Heart left ventricle (tissue), 13 donors: Measurements from ENCODE around the gene NPHP4.

Experiments used
- CTCF ChIP-seq, 12 donors: fragments of 200-600 bp; sonication (generic) in 4 of 12; IDR thresholded peaks; one replicate each; pipeline versions ENCODE4 v1.5.0 to v1.8.0; 2018 to 2022; ENCODE audit warnings: antibody characterized with exemption in 12 of 12, mild to moderate bottlenecking in 5 of 12
- POLR2A ChIP-seq, 2 donors: fragments of 450-650 bp; IDR thresholded peaks; one replicate each; pipeline ENCODE4 v1.6.1; 2017; ENCODE audit warnings: antibody characterized with exemption in 2 of 2, mild to moderate bottlenecking in 2 of 2, moderate library complexity in 2 of 2
- donor health status: ischemic (EF 13 %, LVEDD 7.1; RV severe dilation, severe dysfunction).
- donor health status: DM: no; HTN: yes; CAD: no.
- donor health status: DM: no; HTN: no; CAD: no.
- donor health status: ischemic (EF 25% LVEDD 6.9; RV normal size, moderate dysfunction).
- donor health status: ischemic (EF 25% LVEDD 5.7; RV mildly dilated, moderate dysfunction).
- donor health status: ischemic (EF 35%, LVEDD 5.7; RV mildly dilated, moderate dysfunction).
- donor health status: nonischemic (EF 11% LVEDD 7.7; RV severe dilation, severe dysfunction).
- donor health status: DM: yes; HTN: yes; CAD: no.
- donor health status: PGD.
- donor health status: ischemic (EF 29% LVEDD 5.4; RV normal size, mild dysfunction).
- donor health status: nonischemic (EF 23%, LVEDD 6.1; RV moderate dilation, normal function).

GRCh38 chr1:5961601-5962000 lies 30.6 kb downstream of the NPHP4 start:
- TF ChIP-seq CTCF (IDR thresholded peaks at IDR 0.05) (no peak), POLR2A (IDR thresholded peaks at IDR 0.05) (no peak)
